ENCODE data around the gene UBE2S. TPM values are rescaled to one million over a fixed set of nuclear protein-coding genes. Genes with fewer than 3 reads are reported as not detected.

UBE2S gene
- total RNA-seq, 2 experiments from 2014 or later = 50.9 to 62.9 TPM

GRCh38 chr19:55373306-55373992, 34.1 kb downstream of the UBE2S start:
- H3K9me3 ChIP-seq (ENCODE audit: control insufficient read depth in 1 of 2, insufficient read depth in 1 of 2, low read length in 2 of 2) = peaks cover 0 to 27% of the 10 kb centered on the region in 2 experiments
- Mint-ChIP-seq H3K9me3 (no peaks in the 10 kb centered on the region), H3K27me3 (peaks cover 41% of the 10 kb centered on the region), H3K4me3 (no peak overlapping the region), H3K36me3 (ENCODE audit: low read depth) (no peaks in the 10 kb centered on the region), H3K4me1 (ENCODE audit: low read depth) (peaks cover 5% of the 10 kb centered on the region), H3K27ac (no peak overlapping the region)
- no peak for TF ChIP-seq CTCF (IDR thresholded peaks at IDR 0.05)
- no peak overlapping the region for H3K4me3 ChIP-seq (ENCODE audit: low read length)
- no peaks in the 10 kb centered on the region for H3K36me3 ChIP-seq (ENCODE audit: insufficient read depth, low read length)
- DNase-seq = no peak
- CTCF ChIA-PET = no interaction called here
- intact Hi-C loops (cut with DNase I, micrococcal nuclease) = no loop called here
- H3K27me3 ChIP-seq (ENCODE audit: control insufficient read depth in 1 of 2, insufficient read depth in 2 of 2, low read length in 2 of 2) = peaks cover 57 to 70% of the 10 kb centered on the region in 2 experiments
- no peak overlapping the region for H3K27ac ChIP-seq (ENCODE audit: low read depth in 1 of 2, low read length in 2 of 2)
- POLR2A ChIA-PET = no interaction called here
- peaks cover 18% of the 10 kb centered on the region for H3K4me1 ChIP-seq (ENCODE audit: insufficient read depth, low read length)
- ATAC-seq (ENCODE audit: poor library complexity) = no peak

GRCh38 chr19:55372316-55373081, 35.1 kb downstream of the UBE2S start:
- H3K27ac Mint-ChIP-seq = no peak overlapping the region
- peaks cover 5% of the 10 kb centered on the region for H3K4me1 Mint-ChIP-seq (ENCODE audit: low read depth)
- H3K9me3 Mint-ChIP-seq = no peaks in the 10 kb centered on the region

More at GRCh38 chr19:55372316-55373081, 35.1 kb downstream of the UBE2S start:
- ATAC-seq (ENCODE audit: poor library complexity) (no peak), DNase-seq (peak in 1 of 14 experiments; percentile 28)
- Histone ChIP-seq H3K36me3 (ENCODE audit: insufficient read depth, low read length) (no peaks in the 10 kb centered on the region), H3K9me3 (ENCODE audit: control insufficient read depth in 1 of 2, insufficient read depth in 1 of 2, low read length in 2 of 2) (peaks cover 0 to 30% of the 10 kb centered on the region in 2 experiments), H3K27ac (ENCODE audit: low read depth in 1 of 2, low read length in 2 of 2) (no peak overlapping the region), H3K4me1 (ENCODE audit: insufficient read depth, low read length) (peaks cover 18% of the 10 kb centered on the region), H3K4me3 (ENCODE audit: low read length) (no peak overlapping the region), H3K27me3 (ENCODE audit: control insufficient read depth in 1 of 2, insufficient read depth in 2 of 2, low read length in 2 of 2) (peaks cover 61 to 74% of the 10 kb centered on the region in 2 experiments)
- H3K36me3 Mint-ChIP-seq (ENCODE audit: low read depth) = no peaks in the 10 kb centered on the region
- intact Hi-C loops (cut with DNase I, micrococcal nuclease) = no loop called here
- ChIA-PET CTCF (no interaction called here), POLR2A (no interaction called here)
- H3K4me3 Mint-ChIP-seq = no peak overlapping the region
- TF ChIP-seq CTCF (IDR thresholded peaks at IDR 0.05) = no peak
- H3K27me3 Mint-ChIP-seq = peaks cover 45% of the 10 kb centered on the region

Measured in CD4-positive, alpha-beta T cell (primary cell).